CD4-positive, alpha-beta T cell treated with Interleukin-15 for 4 hours (primary cell): ENCODE measurements around the gene FBH1.
"Not testable (repeated sequence)": the region's sequence is repeated elsewhere in the genome, so short reads cannot be mapped to it uniquely, and the experiment has no call there.

ENCODE experiments used
- DNase-seq: peaks from one replicate; pipeline ENCODE4 v3.0.0-alpha.2; 2020; ENCODE audit warnings: low spot score

FBH1 gene

DNA sequence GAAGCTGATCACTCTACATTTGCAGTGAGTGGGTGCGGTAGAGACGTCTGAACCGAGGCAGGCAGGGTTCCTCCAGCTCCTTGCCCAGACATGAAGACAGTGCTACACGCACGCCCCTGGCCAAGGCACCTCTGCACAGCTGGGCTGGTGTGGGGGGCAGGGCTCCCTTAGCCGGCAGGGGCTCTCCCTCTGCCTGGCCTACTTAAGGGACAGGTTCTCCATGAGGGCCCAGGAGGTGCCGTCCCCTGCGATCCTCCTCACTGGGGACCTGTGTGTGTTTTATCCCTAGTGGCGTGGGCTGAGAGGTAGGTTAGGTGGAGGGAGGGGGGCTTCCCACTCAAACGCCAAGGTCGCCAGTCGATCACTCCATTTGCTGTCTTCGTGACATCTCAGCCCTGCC lies 52.0 kb downstream of the FBH1 start:
- DNase-seq = no peak

DNA sequence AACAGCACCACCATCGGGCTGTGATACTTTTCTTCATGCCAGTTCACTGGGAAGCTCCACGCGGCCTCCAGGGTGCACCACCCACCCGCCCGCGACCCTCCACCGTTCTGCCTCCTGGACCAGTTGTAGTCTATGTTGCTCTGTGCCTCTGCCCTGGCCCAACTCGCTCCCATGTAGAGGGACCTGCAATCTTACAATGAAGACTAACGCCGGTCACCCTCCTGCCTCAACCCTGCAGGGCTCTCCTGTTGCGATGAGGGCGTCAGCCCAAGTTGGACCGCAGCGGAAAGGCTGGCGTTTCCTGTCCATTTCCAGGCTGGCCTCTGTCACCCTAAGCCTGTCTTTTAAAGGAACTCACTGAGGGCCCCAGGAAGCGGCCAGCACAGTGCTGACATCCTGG lies 52.4 kb downstream of the FBH1 start:
- DNase-seq = no peak

DNA sequence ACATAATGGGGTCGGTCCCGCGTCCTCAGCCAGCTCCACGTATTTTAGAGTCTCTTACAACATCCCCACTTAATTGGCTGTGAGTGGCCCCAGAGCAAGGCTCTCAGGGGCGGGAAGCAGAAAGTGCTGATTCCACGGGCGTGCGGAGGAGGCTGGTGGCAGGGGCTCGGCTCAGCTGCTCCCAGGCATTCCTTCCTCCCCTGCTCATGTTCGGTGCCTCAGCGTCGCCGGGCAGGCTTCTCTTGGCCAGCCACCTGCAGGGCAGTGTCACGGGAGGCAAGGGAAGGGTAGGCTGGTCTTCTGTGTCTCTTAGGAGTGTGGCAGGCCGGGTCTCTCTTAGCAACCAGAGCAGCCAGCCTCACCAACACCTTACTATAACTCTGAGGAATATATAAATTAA lies 53.5 kb downstream of the FBH1 start:
- DNase-seq = no peak

DNA sequence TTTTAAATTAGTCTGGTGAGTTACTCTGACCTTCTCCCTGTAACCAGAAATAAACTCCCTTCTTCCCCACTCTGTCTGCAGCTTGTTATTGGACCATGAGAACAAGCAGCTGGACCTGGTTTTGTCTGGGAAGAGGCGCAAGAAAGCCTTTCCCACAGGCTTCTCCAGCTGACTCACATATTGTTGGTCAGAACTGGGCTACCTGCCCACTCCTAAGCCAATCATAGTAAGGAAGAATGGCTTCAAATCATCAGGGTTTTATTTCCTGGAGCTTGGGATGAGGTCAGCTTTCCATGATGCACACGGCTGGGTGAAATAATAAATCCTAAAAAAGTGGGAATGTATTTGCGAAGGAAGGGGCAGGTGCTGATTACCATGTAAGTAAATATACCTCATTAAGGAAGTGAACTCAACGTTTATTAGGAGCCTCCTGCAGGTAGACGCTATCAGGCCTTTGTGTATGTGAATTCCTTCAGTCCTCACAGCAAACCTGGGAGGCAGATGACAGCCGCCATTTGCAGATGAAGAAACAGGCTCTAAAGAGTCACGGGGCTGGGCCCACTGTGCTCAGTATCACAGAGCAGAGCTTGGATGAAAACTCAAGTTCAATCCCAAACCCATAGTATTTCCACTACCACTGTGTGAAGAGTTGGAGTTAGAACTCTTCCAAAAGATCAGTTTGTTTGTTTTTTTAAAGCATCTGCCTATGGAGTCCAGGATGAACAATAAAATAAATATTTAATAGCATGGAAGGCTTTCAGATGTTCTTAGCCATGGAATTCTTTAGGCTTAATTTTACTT lies 54.5 kb downstream of the FBH1 start:
- DNase-seq = no peak

DNA sequence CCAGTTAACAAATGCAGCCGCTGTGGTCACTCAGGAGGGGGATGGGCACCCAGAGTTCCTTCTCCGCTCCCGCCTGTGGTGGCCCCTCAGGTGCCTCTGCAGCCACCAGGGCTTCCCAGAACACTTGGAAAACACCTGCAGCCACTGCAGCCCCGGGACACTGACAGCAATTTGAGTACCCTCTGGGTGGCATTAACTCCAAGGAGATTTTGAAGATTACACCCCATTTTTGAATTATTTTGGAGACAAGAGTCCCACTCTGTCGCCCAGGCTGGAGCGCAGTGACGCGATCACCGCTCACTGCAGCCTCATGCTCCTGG lies 55.1 kb downstream of the FBH1 start:
- no peak for DNase-seq

DNA sequence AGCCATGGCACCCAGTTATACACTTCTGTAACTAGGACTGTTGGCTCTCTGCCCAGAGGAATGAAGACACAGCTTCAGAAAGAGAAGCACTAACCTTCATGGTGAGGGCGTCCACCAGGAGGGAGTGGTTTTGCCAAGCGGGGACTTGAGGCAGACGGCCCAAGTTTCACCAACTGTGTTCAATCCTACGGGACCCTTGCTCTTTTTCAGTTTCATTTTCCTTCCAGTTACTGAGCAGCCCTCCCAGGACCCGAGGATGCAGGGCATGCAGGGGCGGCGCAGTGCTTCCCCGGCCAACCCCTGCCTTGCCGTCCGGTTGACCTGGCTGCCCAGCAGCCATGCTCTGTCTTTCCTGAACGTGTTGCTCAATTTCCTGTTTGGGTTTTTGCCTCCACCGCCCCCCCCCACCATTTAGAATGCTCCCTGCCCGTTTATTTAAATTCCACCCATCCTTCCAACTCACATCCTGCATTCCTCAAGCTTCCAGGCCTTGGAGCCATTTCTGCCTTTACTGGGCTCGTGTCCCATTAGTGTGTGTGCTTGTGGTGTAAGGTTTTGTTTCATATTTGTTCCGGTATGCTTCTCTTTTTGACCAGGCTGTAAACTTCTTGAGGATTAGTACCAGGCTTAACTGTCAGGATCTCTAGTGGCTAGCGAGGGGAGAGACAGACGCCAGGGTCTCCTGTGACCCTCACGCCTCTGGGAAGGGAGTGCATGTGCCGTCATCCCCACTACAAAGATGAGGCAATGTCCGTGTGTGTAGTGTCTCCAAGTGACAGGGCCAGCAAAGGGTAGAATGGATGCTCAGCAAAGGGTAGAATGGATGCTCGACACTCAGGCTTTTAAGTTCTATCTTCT lies 55.7 kb downstream of the FBH1 start:
- DNase-seq = no peak

DNA sequence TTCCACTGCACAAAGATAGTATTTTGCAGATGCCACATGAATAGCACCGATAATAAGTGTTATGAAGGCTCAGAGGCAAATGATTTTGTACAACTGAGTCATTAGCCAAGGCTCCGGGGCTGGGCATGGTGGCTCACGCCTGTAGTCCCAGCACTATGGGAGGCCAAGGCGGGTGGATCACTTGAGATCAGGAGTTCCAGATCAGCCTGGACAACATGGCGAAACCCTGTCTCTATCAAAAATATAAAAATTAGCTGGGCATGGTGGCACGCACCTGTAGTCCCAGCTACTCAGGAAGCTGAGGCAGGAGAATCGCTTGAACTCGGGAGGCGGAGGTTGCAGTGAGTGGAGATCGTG lies 56.4 kb downstream of the FBH1 start:
- not testable (repeated sequence) for DNase-seq

DNA sequence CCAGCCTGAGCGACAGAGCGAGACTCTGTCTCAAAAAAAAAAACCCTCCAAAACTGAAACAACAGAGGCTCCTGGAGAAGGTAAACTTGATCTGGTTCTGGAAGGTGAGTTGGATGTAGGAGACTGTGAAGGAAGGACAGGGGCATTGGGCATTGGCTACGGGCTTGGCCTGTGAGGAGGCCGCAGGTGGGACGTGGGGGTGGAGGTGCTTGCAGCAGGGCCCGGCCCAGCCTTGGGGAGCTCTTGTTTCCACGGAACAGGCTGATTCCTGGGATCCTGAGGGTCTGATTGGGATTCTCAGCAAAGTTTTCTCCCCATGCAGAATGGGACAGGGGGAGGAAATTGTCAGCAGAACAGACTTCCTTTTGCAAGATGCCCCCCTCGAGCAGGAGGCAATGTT lies 56.7 kb downstream of the FBH1 start:
- DNase-seq = no peak

DNA sequence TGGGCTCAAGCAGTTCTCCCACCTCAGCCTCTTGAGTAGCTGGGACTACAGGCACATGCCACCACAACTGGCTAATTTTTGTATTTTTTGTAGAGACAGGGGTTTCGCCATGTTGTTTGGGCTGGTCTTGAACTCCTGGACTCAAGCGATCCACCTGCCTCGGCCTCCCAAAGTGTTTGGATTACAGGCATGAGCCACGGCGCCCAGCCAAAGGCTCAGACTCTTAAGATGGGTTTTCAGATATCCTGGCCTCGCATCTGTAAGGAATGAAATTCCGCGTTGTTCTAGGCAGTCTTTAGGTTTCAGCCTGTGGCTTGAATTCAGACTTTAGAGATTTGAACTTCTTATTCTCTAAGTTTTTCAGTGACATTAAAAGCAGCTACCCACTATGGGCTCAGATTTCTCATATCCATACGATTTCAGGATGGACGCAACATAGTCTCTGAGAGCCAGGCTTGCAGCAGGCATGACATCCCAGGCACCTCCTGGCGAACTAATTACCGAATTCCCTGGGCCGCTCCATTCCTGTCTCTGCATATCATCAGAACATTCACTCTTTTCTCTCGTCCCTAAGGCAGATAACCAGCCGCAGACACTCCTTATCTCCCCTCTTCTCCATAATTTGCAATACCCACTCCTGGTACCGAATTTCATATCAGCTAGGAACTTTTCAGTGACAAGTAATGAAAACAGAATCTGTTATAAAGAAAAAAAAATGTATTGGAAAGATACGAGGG lies 57.6 kb downstream of the FBH1 start:
- DNase-seq = no peak

DNA sequence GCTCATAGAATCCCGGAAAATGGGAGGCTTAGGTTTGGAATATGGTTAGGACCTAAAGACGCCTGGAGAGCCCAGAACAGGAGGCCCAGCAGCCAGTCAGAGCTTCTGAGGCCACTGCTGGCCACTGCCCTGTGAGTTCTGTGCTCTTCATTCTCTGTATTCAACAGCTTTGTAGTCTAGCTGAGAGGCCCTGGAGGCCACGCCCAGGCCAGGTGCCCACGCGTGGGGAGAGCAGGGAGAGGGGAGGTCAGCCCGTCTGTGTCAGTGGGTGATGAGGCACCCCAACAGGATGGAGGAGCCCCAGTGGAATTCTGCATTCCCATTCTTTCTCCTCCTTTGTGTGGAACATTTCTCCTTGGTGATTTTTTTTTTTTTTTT lies 58.2 kb downstream of the FBH1 start:
- no peak for DNase-seq

DNA sequence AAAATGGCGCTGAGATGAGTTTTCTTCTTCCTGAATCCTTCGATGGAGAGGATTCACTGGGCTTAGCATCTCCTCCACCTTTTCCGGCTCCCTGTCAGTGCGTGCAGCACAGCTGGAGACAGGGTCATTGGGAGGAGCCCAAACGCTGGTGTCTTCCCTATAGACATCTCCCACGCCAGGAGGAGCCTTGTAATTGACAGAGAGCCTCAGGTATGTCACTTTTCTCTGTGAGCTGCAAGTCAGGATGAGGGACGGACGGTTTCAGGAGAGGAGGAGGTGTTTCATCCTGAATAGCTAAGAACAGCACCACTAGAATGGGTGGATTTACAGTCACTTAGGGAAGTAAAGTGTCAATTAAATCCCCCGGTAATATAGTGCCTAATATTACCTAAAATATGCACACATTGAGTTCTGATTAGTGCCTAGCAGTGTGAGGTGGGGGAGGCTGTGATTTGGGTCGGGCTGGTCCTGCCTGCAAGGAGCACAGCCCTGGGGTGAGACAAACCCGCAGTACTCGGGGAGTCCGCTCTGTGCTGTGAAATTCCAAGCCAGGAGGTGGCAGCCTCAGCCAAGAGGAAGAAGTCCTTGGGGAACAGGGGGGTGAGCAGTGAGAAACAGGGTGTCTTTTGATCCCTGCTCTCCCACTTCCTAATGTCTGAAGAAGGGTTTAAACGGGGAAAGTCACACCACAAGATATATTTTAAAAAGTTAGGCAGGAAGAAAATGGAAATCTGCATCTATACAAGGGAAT lies 59.1 kb downstream of the FBH1 start:
- peak; percentile 17 for DNase-seq

DNA sequence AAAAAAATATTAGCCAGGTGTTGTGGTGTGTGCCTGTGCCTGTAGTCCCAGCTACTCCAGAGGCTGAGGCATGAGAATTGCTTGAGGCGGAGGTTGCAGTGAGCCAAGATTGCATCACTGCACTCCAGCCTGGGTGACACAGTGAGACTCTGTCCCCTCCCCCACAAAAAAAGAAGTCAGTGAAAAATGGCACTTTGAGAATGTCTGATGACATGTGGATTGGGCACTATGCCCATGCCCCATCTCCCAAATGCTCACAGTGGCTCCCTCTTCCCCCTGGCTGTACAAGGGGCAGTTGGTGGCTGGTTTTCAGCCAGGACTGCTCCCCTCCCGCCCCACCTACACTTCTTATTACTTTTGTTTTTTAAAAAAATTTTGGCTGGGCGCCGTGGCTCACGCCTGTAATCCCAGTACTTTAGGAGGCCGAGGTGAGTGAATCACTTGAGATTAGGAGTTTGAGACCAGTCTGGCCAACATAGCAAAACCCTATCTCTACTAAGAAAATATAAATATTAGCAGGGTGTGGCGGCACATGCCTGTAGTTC lies 61.2 kb downstream of the FBH1 start:
- DNase-seq = no peak

DNA sequence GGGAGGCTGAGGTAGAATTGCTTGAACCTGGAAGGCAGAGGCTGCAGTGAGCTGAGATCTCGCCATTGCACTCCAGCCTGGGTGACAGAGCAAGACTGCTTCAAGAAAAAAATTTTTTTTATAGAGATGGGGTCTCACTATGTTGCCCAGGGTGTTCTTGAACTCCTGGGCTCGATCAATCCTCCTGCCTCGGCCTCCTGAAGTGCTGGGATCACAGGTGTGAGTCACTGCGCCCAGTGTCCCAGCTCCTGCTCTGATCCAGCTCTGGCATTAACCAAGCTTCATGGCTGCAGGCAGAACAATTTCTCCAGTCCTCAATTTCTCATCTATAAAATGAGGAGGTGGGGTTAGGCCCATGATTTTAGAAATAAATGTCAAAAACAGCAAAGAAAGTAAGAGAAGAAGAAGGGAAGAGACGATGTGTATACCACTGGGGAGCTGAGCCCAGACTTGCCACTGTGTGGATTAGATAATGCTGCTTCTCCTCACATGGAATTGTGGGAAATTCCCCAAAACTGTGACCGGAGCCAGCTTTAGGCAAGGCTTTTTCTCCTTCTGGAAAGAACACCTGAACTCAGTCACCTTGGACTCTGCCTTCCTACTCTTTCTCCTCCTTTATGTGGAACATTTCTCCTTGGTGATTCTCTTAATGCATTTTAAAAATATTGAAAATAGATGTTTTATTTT lies 61.8 kb downstream of the FBH1 start:
- no peak for DNase-seq

DNA sequence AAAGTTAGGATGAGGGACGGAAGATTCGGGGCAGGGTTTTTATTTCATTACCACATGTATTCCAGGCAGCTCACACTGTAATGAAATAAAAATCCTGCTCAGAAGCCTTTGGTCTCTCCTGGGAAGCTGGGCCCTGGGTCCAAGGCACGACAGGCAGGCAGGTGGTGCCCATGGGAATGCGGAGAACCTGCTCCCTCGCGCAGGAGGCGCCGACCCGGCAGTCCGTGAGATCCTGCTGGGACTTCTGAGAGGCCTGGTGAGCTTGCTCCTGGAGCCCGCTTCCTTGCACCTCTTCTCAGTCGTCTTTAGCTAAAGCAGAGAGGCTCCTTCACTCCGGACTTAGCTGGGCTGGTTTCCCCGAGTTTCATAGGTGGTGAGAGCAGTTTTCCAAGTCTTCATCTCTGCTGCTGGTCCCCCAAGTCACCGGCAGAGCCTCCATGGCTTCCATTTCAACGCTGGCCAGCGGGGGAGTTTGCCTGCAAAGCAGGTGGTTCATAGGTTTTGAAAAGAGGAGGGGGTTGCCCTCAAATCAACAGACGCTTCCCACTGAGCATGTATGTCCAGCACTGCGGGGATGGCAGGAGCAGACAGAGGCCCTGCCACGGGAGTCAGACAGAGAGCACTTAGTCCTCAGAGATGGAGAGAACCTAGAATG lies 62.8 kb downstream of the FBH1 start:
- no peak for DNase-seq

DNA sequence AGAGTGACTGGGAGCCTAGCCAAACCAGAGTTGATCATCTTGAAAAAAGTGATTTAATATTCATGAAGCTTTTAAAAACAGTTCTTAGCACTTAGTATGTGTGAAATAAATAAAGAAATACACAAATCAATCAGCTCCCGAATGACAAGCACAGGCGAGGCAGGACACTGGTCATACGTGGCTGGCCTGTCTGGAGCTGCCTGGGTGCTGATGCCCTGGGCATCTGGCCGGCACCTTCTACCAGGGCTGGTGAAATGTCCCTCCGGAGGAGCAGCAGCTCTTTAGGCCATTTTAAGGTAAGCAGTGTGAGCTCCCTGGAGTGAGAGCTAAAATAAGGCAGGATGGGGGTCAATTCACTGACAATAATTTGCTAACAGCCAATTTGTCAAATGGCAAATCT lies 63.6 kb downstream of the FBH1 start:
- no peak for DNase-seq

DNA sequence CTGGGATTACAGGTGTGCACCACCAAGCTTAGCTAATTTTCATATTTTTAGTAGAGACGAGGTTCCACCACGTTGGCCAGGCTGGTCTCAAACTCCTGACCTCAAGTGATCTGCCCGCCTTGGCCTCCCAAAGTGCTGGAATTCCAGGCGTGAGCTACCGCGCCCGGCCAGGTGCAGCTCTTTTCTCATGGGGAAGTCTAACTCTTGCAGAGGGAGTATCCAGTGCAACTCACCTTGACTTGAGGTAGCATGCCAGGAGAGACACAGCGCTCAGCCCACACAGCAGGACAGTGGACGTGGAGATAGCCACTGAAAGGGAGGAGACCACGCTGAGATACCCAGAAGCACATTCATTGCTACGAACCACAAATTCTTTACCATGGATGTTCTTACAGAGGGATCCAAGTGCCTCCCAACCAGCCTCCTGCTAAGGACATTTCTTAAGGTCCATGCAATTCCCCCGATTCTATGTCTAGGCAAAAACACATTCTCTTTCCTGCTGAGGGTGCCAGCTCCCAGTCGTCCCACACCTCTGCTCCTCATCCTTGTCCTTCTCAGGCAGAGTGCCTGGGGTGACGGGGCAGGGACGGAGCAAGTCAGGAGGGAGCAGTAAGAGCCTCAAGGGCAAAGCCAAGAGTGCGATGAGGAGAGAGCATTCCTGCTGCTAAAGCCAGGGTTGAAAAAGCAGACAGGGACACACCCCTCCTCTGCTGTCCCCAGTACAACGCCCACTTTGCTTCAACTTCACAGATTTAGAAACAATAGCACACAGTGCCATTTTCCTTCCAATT lies 66.3 kb downstream of the FBH1 start:
- no peak for DNase-seq

DNA sequence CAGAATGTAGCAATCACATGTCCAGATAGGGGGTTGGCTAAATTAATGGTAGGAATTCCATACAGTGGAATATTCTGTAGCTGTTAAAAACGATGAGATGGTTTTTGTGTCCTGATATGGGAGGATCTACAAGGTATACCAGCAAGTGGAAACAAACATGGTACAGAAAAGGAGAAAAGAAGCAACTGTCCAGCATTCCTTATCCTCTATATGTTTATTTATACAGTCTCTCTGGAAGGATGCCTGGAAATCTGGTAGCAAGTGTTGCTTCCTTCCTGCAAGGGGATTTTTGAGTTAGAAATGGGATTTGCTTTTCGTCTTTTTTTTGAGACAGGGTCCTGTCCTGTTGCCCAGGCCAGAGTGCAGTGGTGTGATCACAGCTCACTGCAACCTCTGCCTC lies 68.0 kb downstream of the FBH1 start:
- no peak for DNase-seq

DNA sequence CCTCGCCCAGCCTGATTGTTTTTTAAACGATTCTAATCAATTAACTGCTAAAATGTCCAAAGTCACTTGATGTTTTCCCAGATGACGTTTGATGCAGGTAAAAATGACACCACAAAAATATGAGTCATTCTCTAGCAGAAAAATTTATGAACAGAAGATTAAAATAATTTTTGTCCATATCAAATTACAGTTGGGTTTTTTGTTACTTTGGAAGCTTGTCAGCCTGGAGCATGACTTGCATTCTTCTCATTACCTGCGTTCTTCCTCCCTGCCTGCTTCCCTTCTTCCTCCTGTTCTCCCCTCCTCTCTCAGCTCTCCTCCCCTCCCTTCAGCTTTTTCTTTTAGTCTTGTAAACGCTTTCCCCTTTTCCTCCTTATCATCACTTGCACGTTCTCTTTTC lies 68.6 kb downstream of the FBH1 start:
- DNase-seq = no peak

DNA sequence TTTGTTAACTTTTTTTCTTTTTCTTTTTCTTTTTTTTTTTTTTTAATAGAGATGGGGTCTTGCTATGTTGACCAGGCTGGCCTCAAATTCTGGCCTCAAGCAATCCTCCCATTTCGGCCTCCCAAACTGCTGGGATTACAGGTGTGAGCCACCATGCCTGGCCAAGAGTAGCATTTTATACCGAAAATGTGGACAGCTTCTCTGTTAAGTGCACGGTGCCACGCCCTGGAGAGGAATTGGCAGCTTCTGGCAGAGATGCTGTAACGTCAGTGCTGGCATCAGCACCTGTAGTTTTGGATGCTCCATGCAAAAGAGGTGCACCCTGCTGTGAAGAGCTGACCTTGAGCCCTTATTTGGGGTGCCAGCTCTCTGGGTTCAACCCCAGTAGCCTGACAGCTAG lies 69.1 kb downstream of the FBH1 start:
- DNase-seq = no peak

DNA sequence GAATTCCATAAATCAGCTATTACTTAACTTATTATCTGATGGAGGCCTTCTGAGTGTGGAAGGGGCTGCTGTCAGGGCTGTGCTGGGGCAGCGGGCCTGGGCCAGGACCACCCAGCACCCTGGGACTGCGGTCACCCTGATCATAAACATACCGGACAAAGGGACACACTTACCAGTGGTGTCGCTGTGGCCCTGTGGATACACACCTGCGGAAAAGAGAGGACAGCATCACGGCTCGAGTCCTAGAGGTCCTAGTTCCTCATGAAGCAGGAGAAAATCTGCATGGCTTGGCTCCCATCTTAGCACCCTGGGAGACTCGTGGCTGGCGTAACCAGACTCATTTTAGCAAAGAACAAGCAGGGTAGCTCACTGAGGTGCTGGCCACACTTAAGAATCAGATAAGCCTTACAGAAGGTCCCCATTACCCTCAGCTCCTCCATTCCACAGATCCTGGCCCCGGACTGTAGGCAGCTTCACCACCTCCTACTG lies 69.6 kb downstream of the FBH1 start:
- no peak for DNase-seq
